Heart left ventricle (tissue), 16 donors: ENCODE results near the gene TREML4. TPM values are rescaled to one million over a fixed set of nuclear protein-coding genes. Genes with fewer than 3 reads are reported as not detected.
"Not testable (repeated sequence)": the region's sequence is repeated elsewhere in the genome, so short reads cannot be mapped to it uniquely, and the experiment has no call there.

Experiments used
- ATAC-seq, 4 donors: fragments of 200-7000 bp; cut with Tn5 transposase; one replicate each; pipeline ENCODE4 v1.9.1; 2020 to 2022; ENCODE audit warnings: moderate library complexity in 4 of 4, mild to moderate bottlenecking in 3 of 4, moderate number of reproducible peaks in 1 of 4
- DNase-seq, 5 donors: peaks; one replicate each; pipeline ENCODE4 v3.0.0-alpha.2; 2020
- H3K27ac ChIP-seq, 12 donors: fragments of 200-600 bp; sonication (generic) in 4 of 12; one replicate each; pipeline versions ENCODE4 v1.5.0 to v1.8.0; 2016 to 2022; ENCODE audit warnings: mild to moderate bottlenecking in 2 of 12
- H3K27me3 ChIP-seq, 9 donors: fragments of 200-600 bp; sonication (generic) in 2 of 9; one replicate each; pipeline versions ENCODE4 v1.5.1 to v1.8.0; 2016 to 2022; ENCODE audit warnings: mild to moderate bottlenecking in 3 of 9
- H3K36me3 ChIP-seq, 9 donors: fragments of 200-600 bp; sonication (generic) in 2 of 9; one replicate each; pipeline versions ENCODE4 v1.5.0 to v1.8.0; 2018 to 2022; ENCODE audit warnings: mild to moderate bottlenecking in 2 of 9
- H3K4me1 ChIP-seq, 12 donors: fragments of 200-600 bp; sonication (generic) in 4 of 12; one replicate each; pipeline versions ENCODE4 v1.5.0 to v1.8.0; 2016 to 2022; ENCODE audit warnings: mild to moderate bottlenecking in 3 of 12
- H3K4me3 ChIP-seq, 12 donors: fragments of 200-600 bp; sonication (generic) in 4 of 12; one replicate each; pipeline versions ENCODE4 v1.5.0 to v1.8.0; 2017 to 2022; ENCODE audit warnings: mild to moderate bottlenecking in 9 of 12, moderate library complexity in 4 of 12
- H3K9me3 ChIP-seq, 12 donors: fragments of 200-600 bp; sonication (generic) in 4 of 12; one replicate each; pipeline versions ENCODE4 v1.5.0 to v1.8.0; 2016 to 2022; ENCODE audit warnings: mild to moderate bottlenecking in 1 of 12
- CTCF ChIP-seq, 12 donors: fragments of 200-600 bp; sonication (generic) in 4 of 12; IDR thresholded peaks; one replicate each; pipeline versions ENCODE4 v1.5.0 to v1.8.0; 2018 to 2022; ENCODE audit warnings: antibody characterized with exemption in 12 of 12, mild to moderate bottlenecking in 5 of 12
- POLR2A ChIP-seq, 2 donors: fragments of 450-650 bp; IDR thresholded peaks; one replicate each; pipeline ENCODE4 v1.6.1; 2017; ENCODE audit warnings: antibody characterized with exemption in 2 of 2, mild to moderate bottlenecking in 2 of 2, moderate library complexity in 2 of 2
- WGBS, 4 donors: extraction: QIAGEN DNeasy Blood & Tissue Kit in 2 of 4; methylation state at CpG; one replicate each; pipeline versions ENCODE4 v1.1.5 to v1.1.7; 2013 to 2018; 5-methylcytosine and 5-hydroxymethylcytosine counted together
- intact Hi-C, 10 donors: fragments of 100-400 bp; cut with DNase I; formaldehyde crosslinking; loops; one replicate each; pipeline versions ENCODE4 v1.11.1 to v1.14.2; 2022
- polyA plus RNA-seq, 2 donors: library from polyadenylated mRNA; stranded (reverse); fragments of 200-250 nt; gene quantifications; one replicate each; pipeline ENCODE4 v1.2.3, GENCODE V29; 2013
- total RNA-seq, 9 donors: library from RNA; depleted of rRNA in 2 of 9; stranded (reverse); fragments of >200 nt in 2 of 9; fragmentation: NEBNext Ultra II Directional in 3 of 9; extraction: Animal tissue kit (Norgen Biotek cat#: 25700) in 3 of 9; gene quantifications; one replicate each; pipeline versions ENCODE4 v1.1.0 to v1.2.4, GENCODE V29; 2016 to 2023
- donor health status: ischemic (EF 13 %, LVEDD 7.1; RV severe dilation, severe dysfunction).
- donor health status: healthy with polysubstance abuse.
- donor health status: DM: no; HTN: yes; CAD: no.
- donor health status: DM: no; HTN: no; CAD: no.
- donor health status: ischemic (EF 25% LVEDD 6.9; RV normal size, moderate dysfunction).
- donor health status: ischemic (EF 25% LVEDD 5.7; RV mildly dilated, moderate dysfunction).
- donor health status: healthy.
- donor health status: DM: yes; HTN: yes; CAD: no.
- donor health status: ischemic (EF 35%, LVEDD 5.7; RV mildly dilated, moderate dysfunction).
- donor health status: nonischemic (EF 11% LVEDD 7.7; RV severe dilation, severe dysfunction).
- donor health status: DM: yes; HTN: yes; CAD: no.
- donor health status: PGD.
- donor health status: ischemic (EF 29% LVEDD 5.4; RV normal size, mild dysfunction).
- donor health status: nonischemic (EF 23%, LVEDD 6.1; RV moderate dilation, normal function).

TREML4 gene
- total and polyA plus RNA-seq, 11 donors, result 0.07 TPM; not detected in 10

- TF ChIP-seq POLR2A (IDR thresholded peaks at IDR 0.05) (no peak), CTCF (IDR thresholded peaks at IDR 0.05) (no peak)
- DNase-seq (no peak), ATAC-seq (no peak)
- peaks cover 0 to 12% (median 0%) of the 10 kb centered on the region in 9 donors for H3K27me3 ChIP-seq
- H3K27ac ChIP-seq, result no peak overlapping the region
- 72 to 78% (median 74%) methylated on average over 6 of the region's 6 CpGs for WGBS, 4 donors
- no peaks in the 10 kb centered on the region for H3K36me3 ChIP-seq
- H3K4me3 ChIP-seq, result no peak overlapping the region
- intact Hi-C loops, result no loop called here
- H3K4me1 ChIP-seq, result no peaks in the 10 kb centered on the region
- no peaks in the 10 kb centered on the region for H3K9me3 ChIP-seq
Measured at GRCh38 chr6:41232667-41233066, 4.5 kb downstream of the TREML4 start.

GRCh38 chr6:41236276-41236675, 8.1 kb downstream of the TREML4 start:
- H3K4me1 ChIP-seq, result peaks cover 0 to 2% (median 0%) of the 10 kb centered on the region in 12 donors
- TF ChIP-seq POLR2A (IDR thresholded peaks at IDR 0.05) (no peak), CTCF (IDR thresholded peaks at IDR 0.05) (no peak)
- H3K9me3 ChIP-seq, result no peaks in the 10 kb centered on the region
- peaks cover 8 to 37% (median 21%) of the 10 kb centered on the region in 9 donors for H3K27me3 ChIP-seq
- no peak overlapping the region for H3K27ac ChIP-seq
- ATAC-seq (no peak), DNase-seq (no peak)
- no peaks in the 10 kb centered on the region for H3K36me3 ChIP-seq
- intact Hi-C loops, result no loop called here
- 78 to 89% (median 84%) methylated on average over 4 of the region's 4 CpGs for WGBS, 4 donors
- no peak overlapping the region for H3K4me3 ChIP-seq

- DNase-seq (no peak), ATAC-seq (no peak)
- H3K4me1 ChIP-seq, result peaks cover 0 to 2% (median 0%) of the 10 kb centered on the region in 12 donors
- WGBS, 4 donors, result 51 to 80% (median 75%) methylated on average over 2 to 5 of the region's 5 CpGs
- H3K27ac ChIP-seq, result no peak overlapping the region
- H3K27me3 ChIP-seq, result peaks cover 8 to 44% (median 21%) of the 10 kb centered on the region in 9 donors
- H3K4me3 ChIP-seq, result no peak overlapping the region
- TF ChIP-seq CTCF (IDR thresholded peaks at IDR 0.05) (no peak), POLR2A (IDR thresholded peaks at IDR 0.05) (no peak)
- H3K36me3 ChIP-seq, result no peaks in the 10 kb centered on the region
- no peaks in the 10 kb centered on the region for H3K9me3 ChIP-seq
- intact Hi-C loops, result no loop called here
Measured at GRCh38 chr6:41237128-41237527, 9.0 kb downstream of the TREML4 start.

- H3K9me3 ChIP-seq, result no peaks in the 10 kb centered on the region
- ATAC-seq, result no peak
- no peak overlapping the region for H3K27ac ChIP-seq
- H3K4me3 ChIP-seq, result no peak overlapping the region
- 4 to 16% (median 8%) methylated on average over 22 of the region's 22 CpGs for WGBS, 4 donors
- DNase-seq, result no peak
- H3K4me1 ChIP-seq, result peaks cover 0 to 2% (median 0%) of the 10 kb centered on the region in 12 donors
- H3K27me3 ChIP-seq, result peaks cover 8 to 48% (median 21%) of the 10 kb centered on the region in 9 donors
- H3K36me3 ChIP-seq, result no peaks in the 10 kb centered on the region
- intact Hi-C loops, result no loop called here
- TF ChIP-seq POLR2A (IDR thresholded peaks at IDR 0.05) (no peak), CTCF (IDR thresholded peaks at IDR 0.05) (no peak)
Measured at GRCh38 chr6:41239467-41240159, 11.5 kb downstream of the TREML4 start.

- H3K36me3 ChIP-seq, ATAC-seq, H3K27ac ChIP-seq, H3K4me3 ChIP-seq, DNase-seq, intact Hi-C loops, H3K4me1 ChIP-seq, H3K9me3 ChIP-seq: not testable (repeated sequence)
- peaks cover 0 to 13% (median 0%) of the 10 kb centered on the region in 9 donors for H3K27me3 ChIP-seq
- 88 to 98% (median 93%) methylated on average over 4 of the region's 4 CpGs for WGBS, 4 donors
Measured at GRCh38 chr6:41246529-41246928, 18.4 kb downstream of the TREML4 start.
